ES-I3 (cell line): ENCODE measurements around the gene DPH2.
A peak's percentile ranks its signal among the peaks of the same experiment; 100 is the strongest.

Experiments
- H3K36me3 ChIP-seq: 2 replicates; pipeline ENCODE4 v1.6.1; 2013; ENCODE audit warnings: mild to moderate bottlenecking, low read length, control low read depth, moderate library complexity; ENCODE audit not compliant: insufficient read depth
- H3K4me1 ChIP-seq: 2 replicates; pipeline ENCODE4 v1.6.1; 2013; ENCODE audit warnings: mild to moderate bottlenecking, control low read depth, low read length; ENCODE audit not compliant: insufficient read depth
- H3K9ac ChIP-seq: 2 replicates; pipeline ENCODE4 v1.6.1; 2013; ENCODE audit warnings: low read depth, mild to moderate bottlenecking, low read length, moderate library complexity
- H3K9me3 ChIP-seq: 2 replicates; pipeline ENCODE4 v1.6.1; 2013; ENCODE audit warnings: mild to moderate bottlenecking, low read length, moderate library complexity; ENCODE audit not compliant: control insufficient read depth, insufficient read depth

DPH2 gene

GRCh38 chr1:43979261-43979527 lies 9.4 kb downstream of the DPH2 start:
- Histone ChIP-seq H3K36me3 (peaks cover 13% of the 10 kb centered on the region), H3K4me1 (peaks cover 12% of the 10 kb centered on the region), H3K9me3 (no peaks in the 10 kb centered on the region), H3K9ac (peak overlapping the region; percentile 54)

- H3K4me1 ChIP-seq = peaks cover 12% of the 10 kb centered on the region
- no peaks in the 10 kb centered on the region for H3K9me3 ChIP-seq
- peaks cover 13% of the 10 kb centered on the region for H3K36me3 ChIP-seq
- H3K9ac ChIP-seq = peak overlapping the region; percentile 54
These were observed 9.9 kb downstream of the DPH2 start for GRCh38 chr1:43979528-43980254.

- H3K9ac ChIP-seq = peak overlapping the region; percentile 54
These were observed 10.7 kb downstream of the DPH2 start for GRCh38 chr1:43980255-43981134.

GRCh38 chr1:43981135-43981491 lies 11.3 kb downstream of the DPH2 start:
- peaks cover 13% of the 10 kb centered on the region for H3K36me3 ChIP-seq
- H3K4me1 ChIP-seq = peaks cover 9% of the 10 kb centered on the region; the same call in 1 of the 2 replicates
- H3K9me3 ChIP-seq = no peaks in the 10 kb centered on the region
- H3K9ac ChIP-seq = no peak overlapping the region

More at GRCh38 chr1:43980255-43981134, 10.7 kb downstream of the DPH2 start:
- Histone ChIP-seq H3K9me3 (no peaks in the 10 kb centered on the region), H3K36me3 (peaks cover 13% of the 10 kb centered on the region), H3K4me1 (peaks cover 12% of the 10 kb centered on the region)

GRCh38 chr1:43981636-43982035 lies 11.8 kb downstream of the DPH2 start:
- Histone ChIP-seq H3K9ac (no peak overlapping the region), H3K36me3 (peaks cover 10% of the 10 kb centered on the region), H3K9me3 (no peaks in the 10 kb centered on the region), H3K4me1 (peaks cover 9% of the 10 kb centered on the region; the same call in 1 of the 2 replicates)

GRCh38 chr1:43982241-43982640 lies 12.4 kb downstream of the DPH2 start:
- Histone ChIP-seq H3K9ac (no peak overlapping the region), H3K4me1 (peaks cover 9% of the 10 kb centered on the region; the same call in 1 of the 2 replicates), H3K9me3 (no peaks in the 10 kb centered on the region), H3K36me3 (peaks cover 4% of the 10 kb centered on the region)

- Histone ChIP-seq H3K9me3 (no peaks in the 10 kb centered on the region), H3K9ac (no peak overlapping the region), H3K4me1 (peaks cover 9% of the 10 kb centered on the region; the same call in 1 of the 2 replicates), H3K36me3 (no peaks in the 10 kb centered on the region; the same call in 1 of the 2 replicates)
These were observed 13.0 kb downstream of the DPH2 start for GRCh38 chr1:43982808-43983207.

GRCh38 chr1:43983253-43983899 lies 13.6 kb downstream of the DPH2 start:
- Histone ChIP-seq H3K36me3 (no peaks in the 10 kb centered on the region; the same call in 1 of the 2 replicates), H3K9me3 (no peaks in the 10 kb centered on the region), H3K9ac (no peak overlapping the region), H3K4me1 (0 out of 2 replicates have a peak, but pooled peaks cover 6% of the 10 kb centered on the region)

- 0 out of 2 replicates have a peak, but pooled peaks cover 6% of the 10 kb centered on the region for H3K4me1 ChIP-seq
- no peak overlapping the region for H3K9ac ChIP-seq
- H3K9me3 ChIP-seq = no peaks in the 10 kb centered on the region
- H3K36me3 ChIP-seq = no peaks in the 10 kb centered on the region; the same call in 1 of the 2 replicates
These were observed 15.0 kb downstream of the DPH2 start for GRCh38 chr1:43984855-43985254.

- H3K9ac ChIP-seq = no peak overlapping the region
- H3K9me3 ChIP-seq = no peaks in the 10 kb centered on the region
- H3K36me3 ChIP-seq = no peaks in the 10 kb centered on the region; the same call in 1 of the 2 replicates
- H3K4me1 ChIP-seq = no peaks in the 10 kb centered on the region
These were observed 16.3 kb downstream of the DPH2 start for GRCh38 chr1:43985984-43986595.

- no peaks in the 10 kb centered on the region for H3K36me3 ChIP-seq
- no peaks in the 10 kb centered on the region for H3K9me3 ChIP-seq
- no peak overlapping the region for H3K9ac ChIP-seq
- no peaks in the 10 kb centered on the region for H3K4me1 ChIP-seq
These were observed 16.9 kb downstream of the DPH2 start for GRCh38 chr1:43986712-43987111.

GRCh38 chr1:43987159-43987902 lies 17.5 kb downstream of the DPH2 start:
- Histone ChIP-seq H3K9me3 (no peaks in the 10 kb centered on the region), H3K4me1 (no peaks in the 10 kb centered on the region), H3K9ac (no peak overlapping the region), H3K36me3 (no peaks in the 10 kb centered on the region)

- Histone ChIP-seq H3K9me3 (no peaks in the 10 kb centered on the region), H3K4me1 (no peaks in the 10 kb centered on the region; the same call in 1 of the 2 replicates), H3K9ac (peak overlapping the region; percentile 82), H3K36me3 (no peaks in the 10 kb centered on the region)
These were observed 20.7 kb downstream of the DPH2 start for GRCh38 chr1:43990271-43991199.
